Stimulated activated CD4-positive, alpha-beta T cell treated with anti-CD3 and anti-CD28 coated beads, TNF-alpha, amount 100 ng/mL, for 1 hour (primary cell): ENCODE results near the gene RFPL2.

Experiments
- DNase-seq, 3 donors: peaks; one replicate each; pipeline ENCODE4 v3.0.0-alpha.2; 2020; ENCODE audit warnings: low read depth in 3 of 3, low spot score in 1 of 3

RFPL2 gene

DNA sequence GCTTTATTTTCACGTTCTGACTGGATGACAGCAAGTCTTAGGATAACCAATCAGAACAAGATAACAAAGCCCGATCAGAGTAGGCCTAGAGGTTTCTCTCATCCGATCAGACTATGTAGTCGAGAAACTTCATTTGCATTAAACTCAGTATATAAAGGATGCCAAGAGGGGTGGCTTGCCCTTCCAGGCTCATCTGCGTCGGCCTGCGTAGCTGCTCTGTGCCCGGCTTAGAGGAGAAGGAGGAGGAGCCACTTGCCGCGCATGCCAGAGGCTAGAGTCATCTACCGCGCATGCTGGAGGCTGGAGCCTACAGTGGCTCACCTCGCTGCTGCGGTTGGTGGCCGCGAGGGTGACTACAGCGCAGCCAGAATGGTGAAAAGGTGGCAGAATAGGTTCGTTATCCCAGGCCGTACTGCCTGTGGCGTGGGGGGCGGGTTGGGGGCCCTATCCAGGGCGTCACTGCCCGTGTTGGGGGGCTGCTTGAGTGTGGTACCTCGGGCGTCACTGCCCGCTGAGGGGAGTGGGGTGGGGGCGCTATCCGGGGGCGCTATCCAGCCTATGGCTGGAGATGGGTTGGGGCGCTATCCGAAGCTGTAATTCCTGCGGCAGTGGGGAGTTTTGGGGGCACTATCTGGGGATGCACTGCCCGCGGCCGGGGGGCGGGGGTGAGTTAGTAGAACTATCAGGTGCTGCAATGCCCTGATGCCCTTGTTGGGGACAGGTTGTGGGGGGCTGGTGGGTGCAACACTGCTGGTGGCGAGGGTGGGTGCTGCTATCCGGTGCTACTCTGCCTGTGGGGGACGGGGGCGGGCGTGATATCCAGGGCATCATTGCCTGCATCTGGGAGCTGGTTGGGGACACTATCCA, at the start of gene RFPL2:
Gene RFPL2 (minus strand): TSS at position 218 of the 867 bp plus-strand sequence. CDS start 2,622 bp downstream, outside the sequence.
- no peak for DNase-seq

DNA sequence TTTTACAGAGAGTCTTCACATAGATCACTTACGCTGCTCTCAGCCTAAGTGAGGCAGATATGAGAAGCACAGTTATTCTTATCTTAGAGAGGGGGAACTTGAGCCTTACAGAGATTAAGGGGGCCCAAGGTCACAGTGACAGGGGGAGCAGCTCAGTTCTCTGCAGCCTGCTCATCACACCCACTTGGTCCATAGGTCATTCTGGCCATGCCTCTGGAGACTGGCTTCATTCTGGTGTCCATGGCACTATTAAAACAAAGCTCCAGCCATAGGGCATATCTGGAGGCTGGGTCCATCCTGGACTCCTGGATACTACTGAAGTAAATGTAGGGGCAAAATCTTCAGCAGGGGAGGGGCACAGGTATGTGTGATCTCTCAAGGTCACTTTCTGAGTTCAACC, 44.4 kb upstream of the RFPL2 start:
- DNase-seq: no peak

DNA sequence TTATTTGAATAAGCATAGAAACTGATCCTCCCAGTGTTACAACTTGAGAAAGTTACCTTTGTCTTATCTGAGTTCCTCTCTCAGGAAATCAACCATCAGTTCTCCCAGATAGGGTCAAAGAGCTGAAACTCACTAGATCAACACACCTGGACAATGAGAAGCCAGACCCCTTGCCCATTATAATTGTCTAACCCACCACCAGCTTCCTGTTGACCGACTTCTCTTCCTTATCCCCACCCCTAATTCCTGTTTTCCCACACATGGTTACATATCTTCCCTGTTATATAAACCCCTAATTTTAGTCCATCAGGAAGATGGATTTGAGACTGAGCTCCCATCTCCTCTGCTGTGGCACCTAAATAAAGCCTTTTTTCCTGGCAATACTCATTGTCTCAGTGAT, 43.4 kb upstream of the RFPL2 start:
- no peak for DNase-seq

DNA sequence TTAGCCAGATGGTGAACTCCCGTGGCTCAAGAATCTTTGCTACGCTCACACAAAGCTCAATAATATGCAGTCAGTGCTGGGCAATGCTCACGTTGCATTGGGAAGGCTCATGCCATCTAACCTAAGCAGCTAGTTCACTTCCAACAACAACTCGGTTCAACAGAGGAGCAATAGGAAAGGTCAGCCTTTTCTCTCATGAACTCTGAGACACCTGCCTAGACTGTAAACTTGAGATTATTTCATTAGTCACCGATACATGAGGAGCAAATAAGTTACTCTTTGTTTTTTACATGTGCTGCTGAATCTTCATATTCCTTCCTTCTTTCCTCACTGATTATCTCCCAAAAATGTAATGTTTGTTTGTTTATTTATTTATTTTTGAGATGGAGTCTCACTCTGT, 41.3 kb upstream of the RFPL2 start:
- no peak for DNase-seq

DNA sequence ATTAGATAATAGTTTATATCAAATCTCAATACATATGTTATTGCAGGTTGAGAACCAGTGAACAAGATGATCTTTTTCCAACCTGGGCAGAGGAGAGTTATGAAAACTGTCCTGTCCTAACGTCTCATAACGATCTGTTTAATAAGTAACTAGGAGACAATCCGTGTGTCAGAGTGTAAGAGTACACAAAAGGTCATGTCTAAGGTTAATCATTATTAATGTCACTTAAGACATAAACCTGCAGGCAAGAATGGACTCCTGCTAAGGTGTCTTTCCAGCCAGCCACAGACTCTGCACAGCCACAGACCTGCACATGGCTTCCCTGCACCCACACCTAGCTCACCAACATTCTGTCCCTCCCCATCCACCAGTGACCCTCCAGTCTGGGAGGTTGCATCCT, 40.2 kb upstream of the RFPL2 start:
- DNase-seq: no peak

DNA sequence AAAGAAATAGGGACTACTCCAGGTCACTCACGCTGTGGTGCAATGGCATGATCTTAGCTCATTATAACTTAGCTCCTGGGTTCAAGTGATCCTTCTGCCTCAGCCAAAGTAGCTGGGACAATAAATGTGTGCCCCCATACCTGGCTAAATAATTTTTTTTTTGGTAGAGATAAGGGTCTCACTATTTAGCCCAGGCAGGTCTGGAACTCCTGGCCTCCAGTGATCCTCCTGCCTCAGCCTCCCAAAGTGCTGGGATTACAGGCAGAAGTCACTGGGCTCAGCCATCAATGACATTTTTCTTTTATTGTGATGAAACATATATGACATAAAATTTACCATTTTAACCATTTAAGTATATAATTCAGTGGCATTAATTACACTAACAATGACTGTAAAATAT, 39.7 kb upstream of the RFPL2 start:
- no peak for DNase-seq

DNA sequence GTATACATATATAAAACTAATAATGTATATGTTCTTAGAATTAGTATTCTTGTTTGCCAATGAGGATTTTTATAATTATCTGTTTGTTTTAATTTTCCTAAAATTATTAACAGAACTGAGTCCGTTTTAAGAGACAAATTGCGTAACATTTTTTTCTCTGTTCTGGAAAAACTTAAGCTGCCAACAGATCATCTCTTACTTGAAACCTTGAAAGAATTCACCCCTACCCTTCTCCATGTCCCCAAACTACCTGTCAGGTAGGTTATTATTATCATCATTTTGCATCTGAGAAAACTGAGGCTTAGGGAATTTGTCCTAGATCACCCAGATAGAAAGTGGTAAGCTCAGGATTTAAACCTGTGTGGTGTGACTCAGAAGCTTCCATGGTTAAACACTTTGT, 35.6 kb upstream of the RFPL2 start:
- DNase-seq: no peak

DNA sequence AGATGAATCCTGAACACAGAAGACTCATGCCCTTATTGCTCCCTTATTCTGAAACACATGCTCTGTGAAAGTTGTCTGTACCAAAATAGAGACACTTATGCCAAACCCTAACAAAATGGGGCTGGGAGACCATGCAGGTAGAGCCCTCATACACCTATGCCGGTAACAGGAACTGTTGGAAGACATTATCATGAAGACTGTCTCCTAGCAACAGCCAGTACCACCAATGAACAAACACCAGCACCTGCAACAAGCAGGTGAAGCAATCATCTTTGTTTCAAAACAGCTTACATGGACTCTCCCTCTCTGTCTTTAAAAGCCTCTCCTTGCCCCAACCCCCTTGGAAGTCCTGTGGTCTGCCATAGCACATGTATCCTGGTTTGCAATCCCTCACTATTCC, 33.0 kb upstream of the RFPL2 start:
- no peak for DNase-seq

DNA sequence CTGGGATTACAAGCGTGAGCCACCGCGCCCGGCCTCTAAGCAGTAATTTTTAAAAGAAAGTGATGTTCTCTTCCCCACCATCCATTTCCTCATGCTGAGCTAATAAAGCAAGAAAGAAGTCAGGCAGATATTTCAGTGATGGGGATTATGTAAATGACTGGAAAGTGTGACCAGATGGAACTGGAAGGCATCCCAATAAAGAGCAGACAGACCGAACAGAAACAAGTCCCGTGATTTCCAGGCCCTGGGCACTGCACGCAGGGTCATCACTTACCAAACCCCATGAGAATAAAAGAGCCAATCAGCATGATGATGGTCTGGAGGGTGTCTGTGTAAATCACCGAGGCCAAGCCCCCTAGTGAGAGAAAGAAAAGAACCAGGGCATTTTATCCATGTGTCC, 32.1 kb upstream of the RFPL2 start:
- no peak for DNase-seq

DNA sequence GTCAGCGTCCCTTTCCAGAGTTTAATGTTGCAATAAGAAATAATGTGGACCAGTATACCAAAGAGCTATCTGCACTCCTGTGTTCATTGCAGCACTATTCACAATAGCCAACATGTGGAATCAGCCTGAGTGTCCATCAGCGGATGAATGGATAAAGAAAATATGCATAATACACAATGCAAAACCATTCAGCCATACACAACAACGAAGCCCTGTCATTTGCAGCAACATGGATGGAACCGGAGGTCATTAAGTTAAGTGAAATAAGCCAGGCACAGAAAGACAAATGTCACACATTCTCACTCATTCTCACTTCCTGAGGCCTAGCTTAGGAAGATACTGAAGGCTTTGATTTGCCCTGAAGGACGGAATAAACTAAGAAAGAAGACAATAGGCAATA, 28.2 kb upstream of the RFPL2 start:
- no peak for DNase-seq

DNA sequence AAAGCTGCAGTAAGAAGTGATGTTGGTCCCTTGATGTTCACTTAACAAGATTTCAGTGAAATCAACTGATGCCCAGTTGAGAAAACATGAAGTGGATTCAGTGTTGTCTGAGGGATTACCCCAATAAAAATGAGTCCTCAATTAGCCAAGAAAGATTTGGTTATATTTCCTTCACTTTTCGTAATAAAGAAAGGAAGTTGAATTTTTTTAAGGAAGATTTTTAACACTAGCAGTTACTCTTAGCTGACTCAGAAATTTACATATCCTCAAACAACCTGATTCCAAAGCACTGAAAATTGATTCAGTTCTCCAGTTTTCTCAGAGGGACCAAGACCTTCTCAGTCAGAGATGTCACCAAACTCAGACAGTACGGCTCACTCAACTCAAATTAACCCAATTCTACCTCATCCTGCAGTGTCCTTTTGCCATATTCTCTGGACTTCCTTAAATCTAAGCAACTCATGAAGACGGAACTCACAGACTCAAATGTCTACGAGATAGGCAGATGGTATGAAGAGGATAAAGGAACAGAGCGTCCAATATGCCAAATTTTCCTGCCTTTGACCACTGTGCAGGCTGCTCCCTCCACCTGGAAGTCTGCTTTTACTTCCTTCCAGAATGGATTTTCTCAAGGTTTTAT, 27.4 kb upstream of the RFPL2 start:
- DNase-seq: no peak

DNA sequence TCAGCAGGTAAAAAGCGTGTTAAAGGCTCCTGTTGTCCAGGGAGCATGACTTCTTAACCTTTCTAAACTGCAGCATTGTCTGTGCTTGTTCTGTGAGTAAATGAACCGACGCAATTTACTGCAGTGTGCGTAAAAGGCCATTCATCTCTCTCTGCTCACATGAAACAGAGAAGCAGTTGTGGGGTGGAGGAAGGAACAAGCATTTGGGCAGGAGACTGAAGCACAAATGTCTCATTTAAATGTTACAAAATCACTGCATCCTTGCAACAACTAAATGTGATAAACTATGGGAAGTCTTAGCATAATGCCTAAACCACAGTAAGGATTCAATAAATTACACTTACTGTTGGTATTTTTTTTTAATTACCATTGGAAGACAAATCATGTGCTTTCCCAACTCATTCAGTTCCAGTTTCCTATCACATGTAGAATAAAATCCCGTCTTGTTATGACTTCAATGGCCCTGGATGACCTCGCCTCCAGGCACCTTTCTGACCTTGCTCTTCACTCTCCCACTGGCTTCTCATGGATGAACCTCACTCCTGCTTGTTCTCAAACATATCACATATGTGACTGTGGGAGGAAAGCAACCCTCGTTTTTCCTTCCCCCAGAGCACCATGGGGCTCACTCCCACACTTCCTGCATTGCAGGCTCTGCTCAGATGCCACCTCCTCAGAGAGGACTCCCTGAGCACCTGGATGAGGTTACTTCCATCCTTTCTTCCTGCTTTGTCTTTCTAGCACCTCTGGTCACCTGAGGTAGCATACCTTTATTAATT, 21.6 kb upstream of the RFPL2 start:
- DNase-seq: no peak

DNA sequence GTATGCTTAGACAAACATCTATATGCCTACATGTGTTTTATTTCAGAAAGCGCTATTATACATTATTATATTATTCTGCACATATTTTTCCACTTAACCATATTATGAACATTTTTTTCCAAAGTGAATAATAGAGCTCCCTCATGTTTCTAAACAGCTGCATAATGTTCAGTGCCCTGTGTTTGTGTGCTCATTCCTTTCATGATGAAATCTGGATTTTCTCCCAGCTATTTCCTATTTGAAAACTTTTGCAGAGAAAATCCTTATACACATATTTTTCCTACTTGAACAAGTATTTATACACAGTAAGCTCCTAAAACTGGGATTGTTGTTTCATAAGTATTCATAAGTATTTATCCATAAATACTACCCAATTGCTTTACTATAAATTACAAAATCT, 18.1 kb upstream of the RFPL2 start:
- no peak for DNase-seq

DNA sequence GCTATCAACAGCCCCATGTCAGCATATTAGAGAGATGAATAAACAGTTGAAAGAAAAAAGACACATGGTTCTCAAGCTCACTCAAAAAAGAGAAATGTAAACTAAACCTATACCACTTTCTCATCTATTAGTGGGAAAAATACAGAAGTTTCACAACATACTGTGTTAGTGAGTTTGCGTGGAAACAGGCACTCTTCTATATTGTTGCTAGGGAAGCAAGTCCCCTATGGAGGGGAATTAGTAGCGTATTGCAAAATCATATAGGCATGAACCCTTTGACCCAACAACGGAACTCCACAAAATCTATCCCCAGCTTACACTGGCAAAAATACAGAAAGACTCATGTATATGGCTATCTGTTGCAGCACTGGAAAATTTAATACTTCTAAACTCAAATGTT, 14.2 kb upstream of the RFPL2 start:
- DNase-seq: no peak

DNA sequence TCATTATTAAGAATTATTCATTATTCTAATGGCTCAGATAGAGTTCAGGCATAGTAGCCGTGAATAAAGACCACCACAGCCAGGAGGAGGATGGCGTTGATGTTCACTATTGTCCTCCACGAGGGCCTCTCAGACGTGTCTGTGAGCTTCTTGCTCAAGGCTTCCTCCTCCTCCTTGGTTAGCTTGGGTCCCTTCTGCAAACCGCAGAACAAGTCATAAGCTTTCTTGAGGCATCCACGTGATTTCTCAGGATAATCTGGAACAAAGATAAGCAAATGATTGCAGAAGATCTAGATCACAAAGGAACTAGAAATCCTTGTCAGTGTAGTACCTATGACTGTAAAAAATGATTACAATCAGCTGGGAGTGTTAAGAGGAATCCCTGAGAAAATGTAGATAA, 13.6 kb upstream of the RFPL2 start:
- DNase-seq: no peak

DNA sequence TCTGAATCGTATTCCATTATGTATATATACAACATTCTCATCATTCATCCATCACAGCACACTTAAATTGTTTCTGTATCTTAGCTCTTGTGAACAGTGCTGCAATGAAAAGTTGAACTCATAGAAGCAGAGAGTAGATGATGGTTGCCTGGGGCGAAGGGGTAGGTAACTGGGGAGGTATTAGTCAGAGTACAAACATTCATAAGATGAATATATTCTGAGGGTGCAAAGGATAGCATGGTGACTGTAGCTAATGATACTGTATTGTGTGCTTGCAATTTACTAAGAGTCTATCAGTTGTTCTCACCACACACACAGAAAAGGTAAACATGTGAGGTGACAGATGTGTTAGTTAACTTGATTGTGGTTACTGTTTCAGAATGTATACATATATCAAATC, 12.6 kb upstream of the RFPL2 start:
- no peak for DNase-seq

DNA sequence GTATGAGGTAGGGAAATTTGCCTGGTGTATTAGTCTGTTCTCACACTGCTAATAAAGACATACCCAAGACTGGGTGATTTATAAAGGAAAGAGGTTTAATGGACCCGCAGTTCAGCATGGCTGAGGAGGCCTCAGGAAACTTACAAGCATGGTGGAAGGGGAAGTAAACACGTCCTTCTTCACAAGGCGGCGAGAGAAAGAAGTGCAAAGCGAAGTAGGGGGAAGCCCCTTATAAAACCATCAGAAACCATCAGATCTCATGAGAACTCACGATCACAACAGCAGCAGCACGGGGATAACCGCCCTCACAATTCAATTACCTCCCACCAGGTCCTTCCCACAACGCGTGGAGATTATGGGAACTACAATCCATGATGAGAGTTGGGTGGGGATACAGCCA, 12.0 kb upstream of the RFPL2 start:
- no peak for DNase-seq

DNA sequence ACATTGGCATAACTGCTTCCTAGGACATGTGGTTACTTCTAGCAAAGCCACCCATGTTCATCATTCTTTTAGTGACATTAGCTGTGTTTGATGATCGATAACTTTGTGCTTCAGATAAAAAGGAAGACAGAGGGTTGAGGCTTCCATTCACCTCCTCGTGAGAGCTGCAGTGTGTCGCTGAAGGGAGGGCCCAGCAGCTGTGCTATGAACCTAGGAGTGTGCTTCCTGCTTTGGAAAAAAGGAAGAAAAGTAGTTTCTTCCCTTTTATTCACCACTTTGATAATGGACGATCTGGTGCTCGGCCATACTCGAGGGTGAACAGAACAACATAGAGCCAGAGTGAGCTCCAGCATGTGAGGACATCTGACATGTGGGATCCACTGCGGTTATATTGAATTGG, 6.1 kb upstream of the RFPL2 start:
- DNase-seq: no peak

DNA sequence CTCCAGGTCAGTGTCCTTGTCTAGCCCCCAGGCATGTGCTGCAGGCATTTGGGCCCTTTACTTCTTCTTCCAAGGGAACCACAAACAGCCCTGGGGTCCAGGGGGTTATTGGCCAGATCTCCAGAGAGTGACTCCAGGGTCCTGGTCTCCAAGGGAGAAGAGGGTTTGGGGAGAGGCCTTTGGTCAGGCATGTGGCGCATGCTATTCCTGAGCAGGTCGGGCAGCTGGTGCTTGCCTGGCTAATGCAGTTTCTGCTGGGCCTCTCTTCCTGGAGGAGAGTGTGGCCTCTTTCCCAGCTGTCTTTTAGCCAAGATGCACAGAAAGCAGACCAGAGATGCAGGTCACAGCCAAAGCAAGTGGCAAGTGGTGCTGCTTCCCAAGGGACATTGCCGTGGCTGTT, 3.8 kb upstream of the RFPL2 start:
- no peak for DNase-seq

DNA sequence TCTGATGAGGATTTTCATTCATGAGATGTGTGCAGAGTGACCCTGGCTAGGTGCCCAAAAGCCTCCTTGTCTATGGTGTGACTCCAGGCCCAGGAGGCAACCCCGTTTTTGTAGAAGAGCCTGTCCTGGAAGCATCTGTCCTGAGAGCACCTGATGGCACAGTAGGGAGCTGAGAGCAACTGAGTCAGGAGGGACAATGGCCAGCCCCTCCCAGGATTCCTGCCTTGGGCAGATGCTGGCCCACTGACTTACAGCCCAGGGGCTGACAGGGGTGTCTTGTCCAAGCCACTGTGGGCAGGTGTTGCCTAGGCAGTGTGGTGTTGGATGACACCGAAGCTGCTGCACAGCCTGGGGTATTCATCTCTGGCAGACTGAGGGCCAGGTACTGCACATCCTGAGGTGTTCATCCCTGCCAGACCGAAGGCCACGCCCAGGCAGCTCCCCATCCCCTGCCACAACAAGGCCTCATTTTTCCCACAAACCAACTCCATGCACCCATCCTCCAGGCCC, 3.2 kb upstream of the RFPL2 start:
- DNase-seq: no peak

DNA sequence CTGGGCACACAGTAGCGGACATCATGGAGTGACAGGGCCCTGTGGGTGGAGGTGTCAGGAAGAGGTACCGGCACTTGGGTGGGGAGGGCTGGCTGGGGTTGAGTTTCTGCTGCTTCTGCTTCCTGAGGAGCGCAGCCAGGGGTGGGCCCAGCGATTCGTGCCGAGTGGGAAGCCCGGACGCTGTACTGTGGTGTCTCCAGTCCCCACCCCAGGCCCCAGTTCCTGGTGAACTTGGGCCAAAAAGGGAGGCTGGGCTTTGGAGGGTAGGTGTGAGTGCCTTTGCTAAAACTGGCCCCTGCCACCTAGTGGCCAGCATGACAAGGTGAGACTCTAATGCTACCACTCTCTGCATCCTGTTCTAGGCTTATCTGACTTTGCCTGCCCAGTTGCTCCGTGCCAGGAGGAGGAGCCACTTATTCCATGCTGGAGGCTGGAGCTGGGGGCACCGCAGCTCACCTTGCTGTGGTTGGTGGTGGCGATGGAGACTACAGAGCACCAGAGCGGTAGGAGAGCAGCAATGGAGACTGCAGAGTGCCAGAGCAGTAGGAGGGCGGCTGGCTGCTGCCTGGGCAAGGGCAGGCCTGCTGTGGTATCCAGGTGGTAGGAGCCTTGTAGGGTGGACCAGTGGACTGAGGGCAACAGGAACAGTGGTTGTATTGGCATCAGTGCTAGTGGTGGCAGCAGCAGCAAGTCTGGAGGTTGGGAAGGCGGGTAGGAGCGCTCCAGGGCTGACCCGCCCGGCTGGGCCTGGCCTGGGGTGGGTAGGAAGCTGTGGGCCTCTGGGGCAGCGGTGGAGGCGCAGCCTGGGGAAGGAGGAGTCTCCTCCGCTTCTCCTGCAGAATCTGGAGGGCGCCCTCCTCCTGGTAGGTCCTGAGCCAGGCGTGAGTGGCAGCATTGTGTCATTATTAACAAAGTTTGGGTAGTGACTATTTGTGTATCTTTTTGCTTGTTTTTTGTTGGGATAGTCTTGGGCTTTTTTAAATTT, 2.2 kb upstream of the RFPL2 start:
- no peak for DNase-seq
